Stimulated activated CD4-positive, alpha-beta T cell treated with anti-CD3 and anti-CD28 coated beads, TNF-alpha, amount 100 ng/mL, for 4 hours (primary cell): Measurements from ENCODE around the gene CERS6.

Source experiments
- DNase-seq, 3 experiments: peaks; one replicate each; pipeline ENCODE4 v3.0.0-alpha.2; 2020; ENCODE audit warnings: low read depth in 3 of 3

Gene CERS6

DNA sequence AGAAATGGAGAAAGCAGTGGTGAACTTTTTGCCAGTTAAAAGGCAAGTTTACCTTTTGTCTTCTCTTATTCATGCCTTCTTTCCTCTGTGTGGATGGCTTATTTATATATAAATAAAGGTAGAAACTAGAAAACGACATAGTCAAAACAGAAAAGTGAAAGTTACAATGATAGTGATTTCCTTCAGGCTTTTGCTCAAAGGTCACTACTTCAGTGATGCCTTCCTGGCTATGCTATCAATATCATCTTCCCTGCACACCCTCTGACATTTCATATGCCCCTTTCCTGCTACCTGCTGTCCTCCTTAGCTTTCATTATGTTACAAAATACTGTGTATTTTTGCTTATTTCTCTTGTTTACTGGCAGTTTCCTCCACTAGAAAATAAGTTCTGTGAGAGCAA, 214.4 kb downstream of the CERS6 start:
- DNase-seq = no peak

DNA sequence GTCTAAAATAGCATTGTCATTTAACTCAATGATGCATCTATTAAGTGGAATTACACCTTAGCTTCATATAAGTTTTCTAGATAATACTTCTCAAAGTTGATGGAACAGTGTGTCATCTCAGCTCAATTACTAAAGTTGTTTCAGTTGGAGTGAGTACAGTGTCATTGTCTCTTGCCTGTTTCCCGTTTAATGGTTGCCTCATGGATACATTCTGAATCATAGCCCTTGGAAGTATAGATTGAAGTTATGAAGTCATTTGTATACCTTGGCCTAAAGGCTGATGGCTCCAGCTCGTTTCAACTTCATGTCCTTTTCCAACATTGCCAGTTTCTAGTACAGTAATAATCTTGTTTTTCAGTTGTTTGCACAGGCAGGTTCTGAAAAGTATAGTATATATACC, 215.9 kb downstream of the CERS6 start:
- no peak for DNase-seq

DNA sequence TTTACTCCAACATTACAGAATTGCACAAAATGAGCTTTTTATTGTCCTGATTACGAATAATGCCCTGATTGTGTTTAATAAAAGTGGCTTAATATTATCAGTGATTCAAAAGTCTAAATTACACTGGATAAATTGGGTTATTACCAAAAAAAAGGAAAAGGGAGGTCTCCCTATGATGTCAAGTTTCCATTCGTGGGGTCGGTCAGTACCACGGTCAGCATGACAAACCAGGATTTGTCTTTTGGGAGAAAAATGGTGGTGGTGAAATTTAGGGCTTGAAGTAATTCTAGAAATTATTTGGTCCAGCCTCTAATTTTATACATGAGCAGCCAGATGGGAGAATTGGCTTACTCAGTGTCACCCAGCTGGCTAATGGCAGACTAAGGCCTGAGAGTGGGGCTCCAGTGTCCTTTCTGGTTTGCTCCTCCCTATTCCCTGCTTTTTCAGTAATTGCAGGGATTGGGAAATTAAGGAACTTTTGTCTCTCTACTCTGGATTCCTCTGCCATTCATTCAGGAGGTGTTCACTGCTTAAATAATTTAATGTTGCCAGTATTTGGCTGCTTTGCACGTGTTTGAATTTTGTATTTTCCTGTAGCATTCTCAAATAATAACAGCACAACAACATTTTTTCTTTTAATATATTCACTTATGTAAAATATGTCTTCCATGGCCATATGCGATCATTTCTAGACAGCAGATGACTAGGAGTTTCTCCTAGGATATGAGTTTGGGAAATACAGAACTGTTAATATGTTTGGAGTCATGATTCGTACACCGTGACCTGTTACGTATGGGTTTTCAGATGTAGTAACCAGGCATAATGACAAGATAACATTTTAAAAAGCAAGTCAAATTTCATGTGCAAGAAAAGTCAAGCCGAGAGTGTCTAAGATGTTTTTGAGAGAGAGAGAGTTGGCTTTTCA, 217.5 kb downstream of the CERS6 start:
- no peak for DNase-seq

DNA sequence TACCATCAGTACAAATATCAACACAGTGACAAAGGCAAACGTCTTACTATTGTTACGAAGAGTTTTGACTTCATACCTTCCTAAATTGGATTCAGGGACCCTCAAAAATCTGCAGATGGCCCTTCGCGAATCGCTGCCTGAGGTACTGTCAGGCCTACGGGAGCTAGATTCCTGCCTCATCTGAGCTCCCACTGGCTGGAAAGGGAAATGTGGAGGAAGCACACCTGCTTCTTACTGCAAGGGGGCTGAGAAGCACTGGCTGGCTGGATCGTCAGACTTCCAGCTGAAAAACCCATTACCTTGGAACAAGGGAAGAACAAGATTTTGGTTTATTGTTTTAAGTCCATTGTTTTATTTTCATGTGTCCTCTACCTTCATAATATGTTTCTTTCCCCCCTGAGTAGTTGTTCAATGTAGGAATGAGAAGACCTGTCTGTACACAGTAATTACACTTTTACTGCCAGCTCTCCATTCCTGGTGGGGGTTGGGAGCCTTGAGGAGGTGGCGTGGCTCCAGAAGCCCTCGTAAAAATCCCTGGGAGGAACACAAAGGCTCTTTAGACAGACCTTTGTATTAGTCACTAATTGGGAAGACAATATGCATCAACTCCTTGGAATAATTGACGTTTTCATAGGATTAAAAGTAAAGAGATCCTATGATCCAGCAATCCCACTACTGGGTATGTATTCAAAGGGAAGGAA, 222.2 kb downstream of the CERS6 start:
- DNase-seq = no peak

DNA sequence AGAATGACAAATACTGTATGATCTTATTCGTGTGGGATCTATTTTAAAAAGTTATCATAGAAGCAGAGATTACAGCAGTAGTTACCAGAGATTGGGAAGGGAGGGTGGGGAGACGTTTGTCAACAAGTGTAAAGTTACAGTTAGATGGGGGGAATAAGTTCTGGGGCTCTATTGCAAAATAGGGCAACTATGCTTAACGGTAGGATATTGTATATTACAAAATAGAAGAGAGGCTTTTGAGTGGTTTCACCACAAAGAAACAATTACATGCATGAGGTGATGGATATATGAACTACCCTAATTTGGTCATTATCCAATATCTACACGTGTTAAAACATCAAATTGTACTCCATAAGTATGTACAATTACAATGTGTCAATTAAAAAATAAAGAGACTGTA, 223.0 kb downstream of the CERS6 start:
- DNase-seq = no peak

DNA sequence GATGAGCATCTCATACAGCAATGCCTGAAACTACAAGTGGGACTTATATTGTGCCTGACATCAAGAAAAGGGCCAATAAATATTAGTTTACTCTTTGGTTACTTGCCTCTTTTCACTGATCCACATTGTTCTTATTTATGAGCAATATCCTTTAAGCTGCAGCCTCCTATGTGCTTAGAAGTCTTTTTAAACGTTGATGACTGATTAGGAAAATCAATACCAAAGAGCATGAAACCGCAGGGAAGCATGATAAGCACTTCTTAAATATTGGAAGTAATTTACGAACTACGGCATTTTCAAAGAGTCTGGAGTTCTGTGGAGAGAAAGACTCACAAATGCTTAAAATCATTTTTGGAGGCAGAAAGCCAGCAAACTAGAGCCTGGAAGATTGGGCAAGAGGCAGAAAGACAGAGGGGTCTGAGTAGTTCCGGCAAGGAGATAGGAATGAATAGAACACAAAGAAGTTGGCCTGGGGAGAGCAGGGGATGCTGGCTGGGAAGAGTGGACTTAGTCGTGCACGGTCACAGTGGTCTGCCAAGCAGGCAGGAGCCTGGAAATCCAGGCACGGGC, 223.8 kb downstream of the CERS6 start:
- no peak for DNase-seq

DNA sequence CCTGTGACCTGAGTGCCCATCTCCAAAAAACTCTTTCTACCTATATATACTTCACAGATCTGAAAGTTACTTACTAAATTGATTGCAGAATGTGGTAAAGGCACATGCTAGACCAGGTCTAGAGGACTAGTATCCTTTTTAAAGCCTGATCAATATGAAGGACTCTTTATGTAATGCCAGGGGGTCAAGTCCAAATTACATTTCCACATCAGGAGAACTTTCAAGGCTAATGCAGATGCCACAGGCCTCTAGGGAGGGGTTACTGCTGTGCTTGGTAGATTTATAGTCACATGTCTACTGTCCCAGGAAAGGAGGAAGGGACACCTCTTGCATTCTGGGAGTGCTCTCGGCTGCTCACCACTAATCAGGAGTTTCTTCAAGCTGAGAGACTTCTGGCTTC, 227.9 kb downstream of the CERS6 start:
- DNase-seq = no peak

DNA sequence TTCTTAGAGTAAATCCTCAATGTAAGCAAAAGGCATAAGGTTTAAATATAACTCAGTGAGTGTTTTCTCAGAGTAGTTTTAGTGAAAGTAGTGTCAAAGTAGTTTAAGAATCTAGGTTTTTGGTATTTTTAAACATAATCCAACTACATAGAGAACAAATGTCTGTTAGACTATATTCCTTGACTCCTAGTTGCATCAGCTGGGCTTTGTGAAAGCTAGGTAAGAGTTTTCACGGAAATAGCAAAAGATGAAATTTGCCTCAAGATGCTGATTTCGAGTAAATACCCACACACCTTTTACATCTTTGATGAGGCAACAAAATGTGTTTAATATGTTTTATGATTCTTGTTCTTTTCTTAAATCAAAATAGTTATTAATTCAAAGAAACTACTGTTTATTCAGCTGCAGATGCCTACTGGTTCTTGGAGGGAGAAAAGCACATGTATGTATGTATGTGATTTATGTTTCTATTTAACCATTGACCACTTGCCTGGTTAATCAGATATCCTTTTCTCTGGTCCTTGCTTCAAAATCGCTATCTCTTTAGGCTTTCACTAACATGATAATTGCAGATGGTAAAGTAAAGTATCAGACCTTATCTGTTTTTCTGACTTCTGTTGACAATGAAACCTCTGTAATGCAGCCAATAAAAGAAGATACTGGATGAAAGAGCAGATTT, 229.0 kb downstream of the CERS6 start:
- no peak for DNase-seq

DNA sequence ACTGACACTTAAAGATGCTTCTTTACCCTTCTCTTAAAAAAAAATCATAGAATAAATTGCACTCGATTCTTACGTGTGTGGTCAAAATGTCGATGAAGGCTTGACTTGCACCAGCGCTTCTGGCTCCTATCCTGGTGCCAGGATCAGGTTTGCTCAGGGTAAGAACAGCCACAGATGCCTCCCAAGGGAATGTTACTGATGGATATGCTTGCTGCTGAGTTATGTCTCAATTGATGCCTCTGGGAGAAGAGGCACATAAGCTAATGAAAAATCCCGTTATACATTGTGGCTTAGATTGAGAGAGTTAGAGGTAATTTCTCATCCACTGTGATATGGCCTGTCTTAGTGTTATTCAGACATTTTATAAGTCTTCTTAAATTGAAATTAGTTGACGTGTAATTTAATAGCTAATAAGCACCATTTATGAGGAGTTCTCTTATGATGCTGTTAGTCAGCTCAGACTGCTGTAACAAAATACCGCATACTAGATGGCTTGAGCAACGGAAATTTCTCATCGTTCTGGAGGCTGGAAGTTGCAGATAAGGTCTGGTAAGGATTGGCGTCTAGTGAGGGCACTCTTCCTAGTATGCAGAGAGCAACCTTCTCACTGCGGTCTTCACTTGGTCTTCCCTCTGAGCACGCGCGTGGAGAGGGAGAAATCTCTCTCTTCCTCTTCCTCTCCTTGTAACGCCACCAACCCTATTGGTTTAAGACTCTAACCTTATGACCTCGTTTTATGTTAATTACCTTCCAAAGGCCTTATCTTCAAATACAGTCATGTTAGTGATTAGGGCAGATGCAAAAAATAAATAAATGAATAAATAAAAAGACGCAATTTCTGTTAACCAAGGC, 229.8 kb downstream of the CERS6 start:
- no peak for DNase-seq

DNA sequence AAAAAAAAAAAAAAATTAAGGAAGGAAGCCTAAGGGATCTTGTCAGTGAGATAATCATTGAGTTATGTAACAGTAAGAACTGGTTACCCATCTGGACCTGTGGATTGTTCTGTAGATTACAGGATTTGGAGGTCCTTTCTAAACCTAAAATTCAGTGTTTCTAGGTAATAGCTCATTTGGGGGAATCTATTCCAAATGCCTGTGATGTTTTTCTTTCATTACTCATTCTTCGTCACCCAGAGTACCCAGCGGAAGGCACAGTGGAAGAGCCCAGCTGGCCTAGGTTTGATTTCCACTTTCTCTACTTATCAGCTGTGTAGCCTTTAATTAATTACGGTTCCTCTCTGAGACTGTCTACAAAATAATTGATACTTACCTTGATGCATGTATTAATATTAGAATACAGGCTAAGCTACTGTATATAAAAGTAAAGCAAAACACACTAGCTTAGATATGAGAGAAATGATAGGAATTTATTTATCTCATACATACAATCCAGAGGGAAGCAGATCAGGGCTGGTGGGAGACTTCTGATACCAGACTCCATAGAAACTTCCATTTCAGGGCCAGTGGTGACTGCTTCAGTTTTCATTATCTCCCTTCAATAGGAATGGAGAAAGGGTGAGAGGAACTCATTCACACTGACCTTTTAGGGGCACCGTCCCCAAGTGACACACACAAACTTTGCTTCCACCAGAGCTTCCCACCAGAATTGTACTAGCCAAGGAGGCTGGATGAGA, 230.6 kb downstream of the CERS6 start:
- no peak for DNase-seq

DNA sequence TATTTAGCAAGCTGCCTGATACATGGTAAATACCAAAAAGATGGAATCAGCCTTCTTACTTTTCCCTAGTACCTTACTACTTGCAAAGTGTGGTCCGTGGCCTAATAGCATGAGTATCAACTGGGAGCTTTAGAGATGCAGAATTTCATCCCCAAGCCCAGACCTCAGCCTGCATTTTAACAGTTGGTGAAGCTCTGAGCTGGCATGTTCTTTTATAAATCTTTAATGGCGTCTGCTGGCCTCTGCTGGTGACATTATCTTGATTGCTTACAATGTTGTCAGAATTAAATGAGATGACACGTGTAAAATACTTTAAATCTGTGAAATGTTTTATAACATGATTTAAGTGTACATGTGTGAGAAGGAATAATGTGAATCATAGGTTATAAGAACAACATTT, 231.2 kb downstream of the CERS6 start:
- DNase-seq = no peak

DNA sequence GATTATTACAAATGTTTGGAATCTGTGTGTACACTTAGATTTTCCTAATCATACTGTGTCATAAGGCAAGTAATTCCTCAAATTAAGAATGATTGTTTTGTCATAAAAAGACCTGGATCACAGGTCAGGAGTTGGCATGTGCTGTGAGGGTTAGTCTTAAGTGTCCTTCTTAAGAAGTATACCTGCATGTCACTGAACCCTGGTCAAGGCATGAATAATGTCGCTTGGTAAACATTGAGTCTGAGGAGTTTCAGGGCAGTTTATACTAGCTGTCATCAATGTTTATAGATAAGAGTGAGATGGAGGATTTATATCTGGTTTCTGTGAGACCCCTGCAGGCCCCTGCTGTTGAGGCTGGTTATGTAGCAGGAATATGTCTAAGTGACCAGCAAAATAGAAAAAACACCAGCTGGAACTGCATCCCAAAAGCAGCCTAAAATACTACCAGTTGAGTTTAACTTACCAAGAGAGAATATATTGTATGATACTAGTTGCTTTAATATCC, 234.4 kb downstream of the CERS6 start:
- DNase-seq = no peak

DNA sequence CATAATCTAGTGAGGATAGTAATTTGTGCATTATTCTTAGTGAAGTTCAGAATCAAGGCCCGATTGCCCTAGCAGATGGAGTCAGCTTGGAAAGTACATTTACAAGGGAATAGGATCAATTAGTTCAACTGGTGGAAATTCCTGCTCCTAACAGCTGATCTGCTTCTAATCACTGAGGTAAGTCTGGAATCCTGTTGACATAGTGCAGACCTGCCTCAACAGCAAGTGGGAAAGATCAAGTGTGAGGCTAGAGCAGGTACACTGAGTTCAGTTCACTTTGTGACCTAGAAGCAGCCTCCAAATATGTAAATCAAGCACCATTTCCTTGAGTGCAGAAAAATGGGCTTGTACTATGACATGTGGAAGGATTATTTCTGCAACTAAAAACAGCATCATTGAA, 235.1 kb downstream of the CERS6 start:
- no peak for DNase-seq

DNA sequence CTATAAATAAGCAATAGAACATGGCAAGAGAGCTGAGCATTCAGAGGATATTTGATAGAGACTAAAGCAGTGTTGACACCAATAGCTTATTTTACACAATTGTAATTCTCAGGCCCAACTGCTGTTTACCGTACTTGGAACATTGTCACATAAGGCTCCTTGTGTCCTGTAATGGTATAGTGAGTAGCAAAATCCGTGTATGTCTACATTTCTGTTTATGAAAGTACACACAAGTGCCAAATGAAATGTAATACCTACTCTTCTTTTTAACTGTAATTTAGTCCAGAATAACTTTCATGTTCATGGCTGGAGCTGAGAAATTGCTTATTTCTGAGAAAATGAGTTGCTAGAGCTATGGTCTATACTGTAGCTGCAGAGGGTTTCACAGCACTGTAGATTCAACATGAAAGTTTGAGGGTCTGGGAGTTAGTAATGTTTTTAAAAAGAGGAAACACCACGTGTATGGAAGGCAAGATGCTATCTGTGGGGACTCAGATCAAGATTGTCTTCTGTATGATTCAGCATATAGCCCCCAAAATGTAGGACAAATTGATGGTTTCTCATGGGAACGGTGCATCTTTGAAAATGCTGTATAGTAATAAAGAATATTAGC, 236.2 kb downstream of the CERS6 start:
- DNase-seq = no peak

DNA sequence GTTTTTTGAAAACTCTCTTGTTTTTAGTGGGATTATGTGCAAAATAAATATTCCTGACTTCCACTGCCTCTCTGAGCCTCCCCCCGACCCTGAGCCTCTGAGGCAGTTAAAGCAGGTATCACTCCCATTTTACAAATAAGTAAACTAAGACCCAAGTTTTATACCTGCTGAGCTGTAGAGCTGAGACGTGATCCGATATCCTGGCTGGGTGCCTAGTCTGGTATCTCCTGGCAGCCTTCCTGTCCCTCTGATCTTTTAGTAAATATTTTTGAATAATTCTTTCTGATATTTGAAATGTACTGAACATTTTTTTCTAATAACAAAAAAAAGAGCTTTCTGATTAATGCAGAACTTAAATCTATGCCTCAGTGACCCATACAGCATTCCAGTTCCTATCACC, 238.1 kb downstream of the CERS6 start:
- DNase-seq = no peak

DNA sequence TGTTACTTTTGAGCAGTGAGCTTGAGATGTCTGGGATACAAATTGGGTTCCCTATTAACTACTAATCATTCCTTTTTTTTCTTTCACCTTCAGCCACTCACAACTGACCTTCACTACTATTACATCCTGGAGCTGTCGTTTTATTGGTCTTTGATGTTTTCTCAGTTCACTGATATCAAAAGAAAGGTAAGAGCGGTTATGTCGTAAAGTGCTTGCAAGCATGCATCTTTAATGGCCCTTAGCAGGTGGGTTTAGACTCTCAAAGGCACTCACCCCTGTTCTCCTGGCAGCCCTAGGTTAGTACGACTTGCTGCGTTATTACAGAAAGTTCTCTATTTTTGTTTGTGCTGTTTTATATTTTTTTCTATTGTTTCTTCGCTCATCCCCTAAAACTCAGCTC, 238.8 kb downstream of the CERS6 start:
- no peak for DNase-seq

DNA sequence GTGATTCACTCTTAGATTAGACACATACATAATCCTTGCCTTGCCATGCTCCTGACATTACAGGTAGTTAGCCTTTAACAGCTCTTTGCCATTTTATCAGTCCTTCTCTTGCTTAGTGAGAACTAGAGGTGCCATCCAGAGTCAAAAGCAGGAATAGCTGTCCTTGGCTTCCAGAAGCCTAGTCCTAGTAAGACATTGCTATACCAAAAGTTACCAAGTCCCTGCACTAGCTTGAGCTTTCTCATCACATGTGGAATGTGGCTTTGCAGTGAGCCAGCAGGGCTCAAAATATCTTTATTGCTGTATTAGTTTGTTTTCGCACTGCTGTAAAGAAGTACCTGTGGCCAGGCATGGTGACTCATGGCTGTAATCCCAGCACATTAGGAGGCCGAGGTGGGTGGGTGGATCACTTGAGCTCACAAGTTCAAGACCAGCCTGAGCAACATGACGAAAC, 241.6 kb downstream of the CERS6 start:
- DNase-seq = no peak

DNA sequence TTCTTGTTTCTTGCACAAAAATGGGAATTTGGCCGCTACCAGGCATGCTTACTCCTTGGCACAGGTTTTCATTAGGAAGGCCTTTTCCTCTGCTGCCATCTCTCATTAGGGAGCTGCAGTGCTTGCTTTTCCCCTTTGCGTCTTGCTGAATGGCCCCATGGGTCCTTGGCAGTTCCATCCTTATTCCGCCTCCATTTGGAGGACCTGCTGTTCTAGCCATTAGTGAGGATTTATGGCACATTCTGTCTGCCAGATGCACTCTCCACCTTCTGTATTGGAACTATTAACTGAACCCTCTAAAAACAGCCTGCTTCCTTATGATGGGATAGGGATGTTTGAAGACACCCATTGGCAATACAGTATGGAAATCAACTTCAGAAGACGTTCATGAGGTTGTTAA, 242.9 kb downstream of the CERS6 start:
- DNase-seq = no peak

DNA sequence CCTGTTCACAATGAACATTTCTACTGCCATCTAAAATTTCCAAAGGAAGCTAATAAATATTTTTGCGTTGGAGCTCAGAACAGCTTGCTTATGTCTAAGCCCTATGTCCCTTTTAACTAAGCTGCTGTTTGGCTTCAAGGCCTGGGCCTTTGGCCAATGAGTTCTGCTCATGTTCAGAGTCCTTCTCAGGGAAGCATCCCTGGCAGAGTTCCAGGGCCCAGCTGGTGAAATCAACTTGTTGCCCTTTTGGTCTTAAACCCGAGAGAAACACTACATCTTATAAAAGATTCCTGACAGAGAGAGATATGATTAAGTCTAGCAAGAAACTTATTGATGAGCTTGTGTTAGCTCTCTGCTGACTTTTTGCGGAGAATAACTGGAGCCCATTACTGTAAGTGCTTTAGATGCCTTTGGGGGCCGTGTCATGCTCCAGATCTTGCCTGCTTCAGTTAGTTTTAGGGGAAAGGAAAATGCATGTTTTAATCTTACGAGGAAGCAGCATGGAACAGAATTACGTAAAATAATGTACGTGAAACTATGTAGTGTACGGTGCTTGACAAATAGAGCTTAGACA, 243.9 kb downstream of the CERS6 start:
- DNase-seq = no peak
